GM18517 (cell line): Measurements from ENCODE around the gene DNAH10.

Experiments used
- ATAC-seq: cut with Tn5 transposase; IDR thresholded peaks from one replicate; pipeline ENCODE4 v1.9.1; 2021; ENCODE audit warnings: mild to moderate bottlenecking, moderate library complexity; ENCODE audit not compliant: unreplicated experiment

The DNAH10 gene

DNA sequence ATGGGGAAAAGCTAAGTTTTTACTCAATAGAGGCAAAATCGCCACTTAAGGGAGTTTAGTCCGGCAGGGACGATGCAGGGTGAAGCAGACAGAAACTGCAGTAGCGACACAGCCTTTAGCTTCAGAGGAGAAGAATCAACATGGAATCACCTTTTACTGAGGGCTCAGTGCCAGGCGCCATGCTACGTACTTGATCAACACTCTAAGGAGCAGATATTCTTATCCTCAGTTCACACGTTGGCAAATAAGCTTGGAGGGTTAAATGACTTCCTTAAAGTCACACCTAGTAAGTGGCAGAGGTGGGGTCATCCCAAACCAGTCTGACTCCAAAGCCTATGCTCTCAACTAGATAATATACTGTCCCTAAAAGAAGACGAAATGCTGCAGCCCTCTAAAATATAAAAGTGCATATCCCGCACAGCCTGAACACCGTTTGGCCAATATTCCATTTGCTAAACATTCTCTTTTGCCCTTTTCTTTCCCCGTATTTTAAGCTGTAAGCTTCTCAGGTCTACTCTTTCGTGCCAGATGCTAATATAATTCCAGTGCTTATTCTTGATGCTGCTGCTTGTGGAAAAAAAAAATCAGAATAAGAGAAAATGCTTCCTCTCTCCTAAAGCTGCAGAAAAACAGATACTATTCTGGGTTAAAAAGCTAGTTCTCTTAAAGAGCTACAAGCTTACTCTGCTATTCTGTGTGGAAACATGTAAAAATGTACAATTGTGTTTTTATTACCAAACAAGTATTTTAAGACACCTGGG, 199.7 kb downstream of the DNAH10 start:
- ATAC-seq: no peak

DNA sequence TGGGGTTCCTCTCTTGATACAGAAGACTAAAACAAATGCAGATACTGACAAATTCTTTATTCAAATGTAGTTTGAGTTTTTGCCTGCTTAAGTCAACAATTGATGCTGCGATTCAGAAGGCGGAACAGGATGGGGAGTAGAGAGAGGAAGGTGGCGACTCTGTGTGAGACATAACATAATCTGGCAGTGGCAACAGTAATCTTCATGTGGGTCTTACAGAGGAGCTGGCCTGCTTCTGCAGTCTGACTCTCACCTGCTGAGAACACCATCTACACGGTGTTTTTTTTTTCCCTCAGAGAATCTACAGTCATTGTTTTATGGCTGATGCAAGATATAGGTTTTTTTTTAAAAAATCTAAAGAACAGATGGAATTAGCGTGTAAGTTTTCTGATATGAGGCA, 200.4 kb downstream of the DNAH10 start:
- no peak for ATAC-seq

DNA sequence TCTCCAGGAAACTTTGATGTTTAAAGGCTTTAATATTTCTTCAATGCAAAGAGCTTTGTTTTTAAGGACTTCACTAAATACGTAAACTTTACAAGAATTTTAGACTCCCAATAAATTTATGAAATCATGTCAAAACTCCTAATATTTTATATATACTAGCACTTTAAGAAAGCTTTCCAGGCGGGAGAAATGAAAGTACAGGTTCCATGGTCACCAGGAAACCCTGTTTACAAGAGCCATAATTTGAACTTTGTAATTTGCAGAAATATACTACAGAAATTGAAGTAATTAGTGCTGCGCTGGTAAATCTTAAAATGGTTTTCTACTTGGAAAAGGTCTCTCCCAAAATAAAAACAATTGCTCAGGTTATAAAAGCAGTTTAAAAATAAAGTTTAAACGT, 201.7 kb downstream of the DNAH10 start:
- ATAC-seq: no peak

DNA sequence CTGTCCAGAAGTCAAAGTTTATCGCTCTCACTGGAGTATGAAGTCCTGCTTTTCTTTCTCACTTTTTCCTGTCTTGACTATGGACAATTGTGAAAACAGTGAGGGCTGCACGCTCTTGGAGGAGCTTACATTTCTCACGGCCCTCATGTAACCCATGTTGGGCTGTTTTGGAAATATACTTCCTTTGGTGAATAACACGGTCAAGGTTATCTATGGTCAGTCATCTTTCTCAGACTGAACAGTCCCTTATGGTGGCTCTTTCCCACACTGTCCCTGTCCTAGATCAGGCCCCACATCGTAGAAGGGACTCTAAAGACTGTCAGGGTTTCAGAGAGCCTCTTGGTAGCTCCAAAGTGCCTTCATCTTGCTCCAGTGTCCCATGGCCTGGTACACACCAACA, 203.3 kb downstream of the DNAH10 start:
- no peak for ATAC-seq

DNA sequence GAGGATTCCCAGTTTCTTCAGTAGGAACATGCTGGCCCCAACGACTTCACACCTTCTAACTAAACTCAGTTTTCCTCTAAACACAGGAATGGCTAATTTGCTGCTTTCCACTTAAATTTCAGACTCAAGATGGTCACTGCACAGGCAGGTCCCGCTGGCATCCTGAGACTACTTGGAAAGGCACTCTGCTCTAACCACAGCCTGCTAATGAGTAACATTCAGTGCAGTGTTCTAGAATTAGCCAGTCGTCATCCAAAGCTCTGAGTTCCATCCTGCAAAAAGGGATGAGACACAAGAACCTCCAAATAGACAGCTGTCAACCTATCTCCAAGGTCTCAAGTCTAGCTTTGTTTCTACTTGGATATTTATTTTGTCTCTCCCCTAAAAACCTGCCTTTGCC, 204.5 kb downstream of the DNAH10 start:
- ATAC-seq: no peak

DNA sequence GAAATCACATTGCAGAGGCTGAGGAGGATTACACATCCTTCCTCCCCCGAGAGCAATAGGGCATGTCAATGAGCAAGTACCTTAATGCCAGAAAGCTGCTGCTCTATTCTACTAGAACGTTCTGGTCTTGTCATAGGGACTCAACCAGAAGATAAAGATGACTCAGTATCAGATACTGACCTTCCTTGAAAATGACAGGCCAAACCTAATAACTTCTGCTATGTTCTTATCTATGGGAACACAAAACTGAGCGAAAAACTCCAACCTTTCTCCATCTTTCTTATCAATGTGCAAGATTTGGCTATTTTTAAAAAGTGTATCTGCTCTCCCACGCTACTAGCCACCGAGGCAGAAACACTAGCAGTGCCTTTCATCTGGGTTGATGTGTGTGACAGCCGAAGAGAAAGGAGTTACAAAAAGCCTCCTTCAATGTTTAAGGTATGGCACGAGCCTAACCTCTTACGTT, 205.1 kb downstream of the DNAH10 start:
- ATAC-seq: no peak

DNA sequence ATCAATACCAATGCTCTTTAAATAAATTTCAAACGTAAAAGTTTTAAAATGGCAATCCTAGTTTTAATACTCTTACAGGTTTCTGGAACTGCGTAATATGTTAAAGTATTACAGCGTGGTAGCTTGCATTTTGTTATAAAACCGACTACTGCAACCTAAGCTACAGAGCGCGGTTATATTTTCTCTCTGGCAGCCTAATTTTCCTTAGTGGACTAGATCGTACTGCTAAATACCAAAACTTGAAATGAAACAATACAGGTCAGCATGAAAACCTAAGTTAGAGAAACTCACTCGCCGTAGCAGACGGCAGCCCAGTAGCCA, 209.3 kb downstream of the DNAH10 start:
- no peak for ATAC-seq

DNA sequence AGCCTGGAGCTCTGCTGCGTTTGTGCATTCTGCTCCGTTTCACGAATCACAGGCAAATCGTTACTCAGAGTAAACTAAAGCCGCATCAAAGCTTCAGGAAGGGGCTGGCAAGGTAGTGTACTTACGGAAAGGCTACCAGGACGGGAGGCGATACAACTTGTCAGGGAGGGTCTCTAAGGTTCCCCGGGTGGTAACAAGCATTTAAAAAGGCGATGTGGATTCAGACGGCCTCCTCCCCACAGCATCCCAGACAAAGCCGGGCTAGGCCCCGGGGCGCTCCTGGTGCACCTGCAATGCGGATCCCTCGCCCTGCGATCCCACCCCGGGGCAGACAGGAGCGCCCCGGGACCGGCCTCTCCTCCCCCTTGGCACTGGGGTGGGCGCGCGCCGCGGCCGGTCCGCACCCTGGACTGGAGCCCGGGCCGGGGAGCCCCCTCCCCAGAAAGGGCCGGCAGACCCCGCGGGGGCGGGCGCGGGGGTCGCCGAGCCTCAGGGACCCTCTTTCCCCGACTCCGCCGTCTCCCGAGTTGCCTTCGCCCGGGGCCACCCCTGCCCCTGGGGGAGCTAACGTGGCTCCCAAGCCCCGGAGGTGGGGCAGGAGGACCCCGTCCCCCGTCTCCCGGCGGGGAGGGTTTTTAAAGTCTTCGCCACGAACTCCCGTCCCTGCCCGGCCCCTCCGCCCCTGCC, 209.8 kb downstream of the DNAH10 start:
- peak; percentile 5 for ATAC-seq

DNA sequence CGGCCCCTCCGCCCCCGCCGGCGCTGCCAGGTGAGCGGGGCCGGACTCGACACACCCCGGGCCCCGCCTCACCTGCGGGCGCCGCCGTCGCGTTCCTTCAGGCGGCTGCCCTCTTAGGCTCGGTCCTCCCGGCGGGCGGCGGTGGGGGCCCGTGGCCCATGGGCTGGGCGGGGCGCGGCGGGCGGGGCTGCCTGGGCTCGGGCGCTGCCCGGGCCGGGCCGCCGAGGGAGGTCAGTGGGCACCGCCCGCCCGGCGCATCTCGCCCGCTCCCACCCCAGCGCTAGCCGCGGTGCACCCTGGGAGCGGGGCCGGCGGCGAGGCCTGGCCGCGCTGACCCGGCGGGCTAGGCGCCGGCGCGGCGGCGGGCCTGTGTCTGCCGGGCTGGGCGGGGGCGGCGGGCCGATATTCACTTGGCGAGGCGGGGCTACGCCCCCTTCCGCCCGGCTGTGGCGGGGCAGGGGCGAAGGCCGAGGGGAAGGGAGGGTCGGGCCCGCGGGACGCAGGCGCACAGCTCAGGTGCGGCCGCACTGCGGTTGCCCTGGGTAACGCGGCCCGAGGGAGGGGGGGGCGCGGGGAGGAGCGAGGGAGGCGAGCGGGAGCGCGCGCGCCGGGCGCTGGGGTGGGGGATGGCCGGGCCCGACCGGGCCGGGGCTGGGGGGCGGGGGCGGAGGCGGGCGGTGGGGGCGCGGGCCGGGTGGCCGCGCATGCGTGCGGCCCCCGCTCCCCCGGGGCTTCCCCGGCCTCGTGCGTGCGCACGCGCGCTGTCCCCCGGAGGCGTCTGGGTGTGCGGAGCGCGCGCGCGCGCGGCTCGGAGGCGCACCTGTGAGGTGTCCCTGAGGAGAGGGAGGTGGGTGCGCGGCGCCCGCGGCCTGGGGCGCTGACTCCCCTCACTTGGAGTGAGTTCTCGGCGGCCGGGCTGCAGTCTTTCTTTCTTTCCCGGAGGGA, 210.6 kb downstream of the DNAH10 start, which contains the start of the genes CCDC92 and ZNF664:
TSS of gene CCDC92 (minus strand) at position 375 of the 945 bp plus-strand sequence. CDS start 28,526 bp downstream, outside the sequence.
TSS of gene ZNF664 (plus strand) at position 759 of the 945 bp plus-strand sequence. CDS start 38,930 bp downstream, outside the sequence.
- ATAC-seq: peak; percentile 76

DNA sequence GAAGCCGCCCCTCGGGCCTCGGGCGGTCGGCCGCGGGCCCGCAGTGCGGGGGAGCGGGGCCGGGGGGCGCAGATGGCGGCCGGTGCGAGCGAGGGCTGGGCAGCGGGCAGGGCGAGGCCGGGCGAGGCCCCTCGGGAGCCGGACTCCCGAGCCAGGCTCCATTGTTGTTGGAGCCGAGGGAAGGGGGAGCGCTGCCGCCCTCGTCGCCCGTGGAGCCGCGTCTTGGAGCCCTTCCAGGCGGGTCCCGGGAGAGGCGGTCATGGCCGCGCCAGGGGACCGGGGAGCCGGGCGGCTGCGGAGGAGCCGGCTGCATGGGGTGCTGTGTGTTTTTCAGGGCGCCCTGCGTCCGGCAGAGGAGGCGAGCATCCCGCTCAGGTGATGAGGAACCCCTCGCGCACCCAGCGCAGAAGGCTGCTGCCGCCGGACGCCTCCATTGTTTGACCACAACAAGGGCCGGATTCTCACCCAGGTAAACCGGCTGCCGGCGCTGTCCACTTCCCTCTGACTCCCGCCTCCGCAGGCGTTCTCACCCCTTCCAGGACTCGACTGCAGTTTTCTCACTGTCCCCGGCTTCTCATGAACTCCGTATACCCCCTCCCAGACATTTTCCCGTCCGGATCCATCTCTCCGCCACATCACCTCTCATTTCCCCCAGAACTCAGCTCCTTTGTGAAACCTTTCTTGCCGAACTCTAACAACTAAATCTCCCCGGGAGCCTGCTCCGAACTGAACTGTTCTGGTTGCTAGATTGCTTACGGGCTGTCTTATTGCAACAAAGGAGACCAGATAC, 211.6 kb downstream of the DNAH10 start:
- ATAC-seq: peak; percentile 19

DNA sequence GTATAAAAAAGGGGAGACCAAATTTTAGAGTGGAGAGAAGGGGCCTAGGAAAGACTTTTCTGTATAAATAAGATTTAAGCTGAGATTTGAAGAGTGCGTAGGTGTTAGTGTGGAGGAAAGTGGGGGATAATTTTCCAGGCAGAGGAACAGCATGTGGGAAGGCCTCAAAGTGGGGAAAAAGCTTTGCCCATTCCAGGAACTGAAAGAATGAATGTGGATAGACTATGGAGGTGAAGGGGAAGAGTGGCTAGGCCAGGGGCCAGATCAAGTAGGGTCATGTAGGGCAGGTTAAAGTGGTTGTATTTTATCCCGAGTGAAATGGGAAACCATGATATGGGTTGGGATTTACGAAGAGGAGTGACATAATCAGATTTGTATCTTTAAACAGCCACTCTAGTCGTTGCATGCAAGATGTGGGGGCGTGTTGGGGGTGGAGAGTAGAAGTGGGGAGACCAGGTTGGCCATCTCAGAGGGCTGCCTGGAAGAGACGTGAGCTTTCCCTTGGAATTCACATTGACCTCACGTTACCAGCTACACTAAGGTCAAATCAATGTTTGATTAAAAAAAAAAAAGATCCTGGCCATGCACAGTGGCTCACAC, 214.2 kb downstream of the DNAH10 start:
- no peak for ATAC-seq

DNA sequence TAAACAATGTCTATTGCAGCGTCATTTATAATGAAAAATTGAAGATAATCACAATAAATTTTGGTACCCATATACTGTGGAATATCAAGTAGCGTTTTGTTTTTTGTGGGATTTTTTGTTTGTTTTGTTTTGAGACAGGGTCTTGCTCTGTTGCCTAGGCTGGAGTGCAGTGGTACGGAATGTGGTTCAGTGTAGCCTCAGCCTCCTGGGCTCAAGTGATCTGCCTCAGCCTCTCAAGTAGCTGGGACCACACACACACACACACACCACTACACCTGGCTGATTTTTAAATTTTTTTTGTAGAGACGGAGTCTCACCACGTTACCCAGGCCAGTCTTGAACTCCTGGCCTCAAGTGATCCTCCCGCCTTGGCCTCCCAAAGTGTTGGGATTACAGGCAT, 217.5 kb downstream of the DNAH10 start:
- ATAC-seq: no peak

DNA sequence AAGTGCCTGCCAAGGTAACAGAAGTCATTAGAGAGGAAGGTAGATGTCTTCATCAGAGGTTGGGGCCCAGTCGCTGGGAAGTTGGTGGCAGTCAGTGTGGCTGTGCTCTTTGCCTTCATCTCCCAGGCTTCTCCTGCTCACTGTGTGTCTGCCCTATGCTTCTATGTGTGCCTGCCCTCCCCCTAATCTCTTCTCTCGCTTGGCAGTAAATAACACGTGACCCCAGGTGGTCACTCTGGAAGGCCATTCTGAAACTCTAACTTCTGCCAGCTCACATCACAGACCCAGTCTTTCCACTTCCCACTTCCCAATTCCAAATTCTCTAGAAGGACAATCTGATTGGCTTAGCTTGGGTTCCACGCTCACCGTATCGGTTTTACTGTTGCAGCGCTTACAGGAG, 220.2 kb downstream of the DNAH10 start:
- ATAC-seq: no peak

DNA sequence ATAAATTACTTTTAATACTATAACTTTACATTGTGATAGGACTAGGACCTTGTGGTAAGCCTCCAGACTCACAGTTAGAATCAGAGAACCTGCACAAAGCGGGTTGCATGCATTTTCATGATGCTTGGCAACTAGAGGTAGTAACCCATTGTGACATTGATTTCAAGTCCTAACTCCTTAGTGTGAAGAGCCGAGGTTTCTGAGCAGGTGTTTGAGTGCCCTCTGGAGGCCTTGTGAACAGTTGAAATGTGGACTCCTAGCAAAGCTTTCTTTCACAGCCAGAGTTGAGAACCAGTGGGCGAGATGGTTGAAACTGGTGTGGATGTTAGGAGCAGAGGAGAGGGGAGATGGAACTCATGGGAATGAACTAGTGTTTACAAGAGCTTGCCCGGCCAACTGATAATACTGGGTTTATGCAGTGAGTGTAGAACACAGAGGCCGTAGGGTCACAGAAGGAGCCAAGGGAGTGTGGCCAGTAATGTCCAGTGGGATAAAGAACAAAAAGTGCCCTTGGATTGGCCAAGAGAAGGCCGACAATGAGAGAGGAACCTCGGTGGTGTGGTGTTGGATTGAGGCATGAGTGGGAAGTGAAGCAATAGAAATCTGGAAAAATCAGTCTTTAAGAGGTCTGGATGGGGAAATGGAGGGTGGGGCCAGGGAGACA, 221.9 kb downstream of the DNAH10 start:
- no peak for ATAC-seq

DNA sequence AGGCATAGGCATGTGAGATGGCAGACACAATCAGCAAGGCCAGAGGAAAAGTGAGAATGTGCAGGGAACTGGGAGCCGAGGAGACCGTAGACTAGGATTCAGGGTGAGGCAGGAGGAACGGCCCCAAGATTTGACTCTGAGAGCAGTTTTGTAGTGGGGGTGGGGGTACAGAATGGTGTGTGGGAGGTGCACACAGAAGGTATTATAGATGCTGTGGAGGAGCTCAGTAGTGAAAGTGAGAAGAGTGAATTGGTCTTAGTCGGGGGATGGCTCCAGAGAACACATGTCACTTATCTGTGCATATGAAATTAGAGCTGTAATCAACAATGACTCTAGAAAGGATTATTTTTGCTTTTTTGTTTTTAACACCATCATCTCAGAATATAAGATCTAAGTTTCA, 222.8 kb downstream of the DNAH10 start:
- no peak for ATAC-seq
